HL-60 (cell line): ENCODE results near the gene PGR.

Source experiments
- DNase-seq, 2 experiments: peaks; one replicate each; pipeline ENCODE4 v3.0.0-alpha.2; 2010 to 2020; ENCODE audit warnings: low read depth in 1 of 2, low spot score in 1 of 2
- H3K27ac ChIP-seq: fragments of 250-450 bp; sonication (Bioruptor Pico); replicated peaks from 2 replicates; pipeline ENCODE4 v1.5.1; 2020; ENCODE audit warnings: mild to moderate bottlenecking, moderate library complexity
- H3K27me3 ChIP-seq: fragments of 250-450 bp; sonication (Bioruptor Pico); 2 replicates; pipeline ENCODE4 v1.5.1; 2021; ENCODE audit warnings: mild to moderate bottlenecking, moderate library complexity; ENCODE audit not compliant: insufficient read depth, poor library complexity, severe bottlenecking
- H3K4me3 ChIP-seq: replicated peaks from 2 replicates; pipeline ENCODE4 v1.5.1; 2011; ENCODE audit warnings: mild to moderate bottlenecking, control low read depth, low read length; ENCODE audit not compliant: insufficient read depth
- CTCF ChIP-seq: IDR thresholded peaks from one replicate; pipeline ENCODE4 v1.5.1; 2011; ENCODE audit warnings: low read length, control low read depth, inconsistent platforms; ENCODE audit not compliant: insufficient read depth
- GABPA ChIP-seq: IDR thresholded peaks from 2 replicates; pipeline ENCODE4 v1.6.1; 2012; ENCODE audit warnings: low read depth
- POLR2AphosphoS5 ChIP-seq: IDR thresholded peaks from 2 replicates; pipeline ENCODE4 v1.6.1; 2012; ENCODE audit warnings: low read depth
- REST ChIP-seq: IDR thresholded peaks from 2 replicates; pipeline ENCODE4 v1.6.1; 2012; ENCODE audit warnings: low read depth; ENCODE audit not compliant: insufficient replicate concordance
- SPI1 ChIP-seq: IDR thresholded peaks from 2 replicates; pipeline ENCODE4 v1.6.1; 2012; ENCODE audit warnings: low read depth, mild to moderate bottlenecking, borderline replicate concordance

Gene PGR

GRCh38 chr11:101046947-101047346, 82.7 kb downstream of the PGR start:
- H3K27me3 ChIP-seq: no peaks in the 10 kb centered on the region

GRCh38 chr11:101045415-101045814, 84.2 kb downstream of the PGR start:
- H3K27me3 ChIP-seq: no peaks in the 10 kb centered on the region
- TF ChIP-seq SPI1 (no peak), GABPA (no peak), POLR2AphosphoS5 (no peak), CTCF (no peak), REST (no peak)
- no peak for DNase-seq
- no peak overlapping the region for H3K27ac ChIP-seq
- no peak overlapping the region for H3K4me3 ChIP-seq

More at GRCh38 chr11:101046947-101047346, 82.7 kb downstream of the PGR start:
- no peak overlapping the region for H3K27ac ChIP-seq
- TF ChIP-seq REST (no peak), POLR2AphosphoS5 (no peak), SPI1 (no peak), CTCF (no peak), GABPA (no peak)
- DNase-seq: no peak
- H3K4me3 ChIP-seq: no peak overlapping the region

- no peak for TF ChIP-seq CTCF
- no peak for TF ChIP-seq POLR2AphosphoS5
- TF ChIP-seq GABPA: no peak
- no peak for TF ChIP-seq SPI1
- no peak for TF ChIP-seq REST
- Histone ChIP-seq H3K27ac (no peak overlapping the region), H3K4me3 (no peak overlapping the region), H3K27me3 (no peaks in the 10 kb centered on the region)
- no peak for DNase-seq
Measured at GRCh38 chr11:101043940-101044339, 85.7 kb downstream of the PGR start.
